ENCODE measurements around the gene PIGB. TPM values are rescaled to one million over a fixed set of nuclear protein-coding genes. Genes with fewer than 3 reads are reported as not detected.

Gene PIGB
- total RNA-seq, 4 donors from 2014 or later, result 5.1 to 14.8 (median 9.5) TPM

DNA sequence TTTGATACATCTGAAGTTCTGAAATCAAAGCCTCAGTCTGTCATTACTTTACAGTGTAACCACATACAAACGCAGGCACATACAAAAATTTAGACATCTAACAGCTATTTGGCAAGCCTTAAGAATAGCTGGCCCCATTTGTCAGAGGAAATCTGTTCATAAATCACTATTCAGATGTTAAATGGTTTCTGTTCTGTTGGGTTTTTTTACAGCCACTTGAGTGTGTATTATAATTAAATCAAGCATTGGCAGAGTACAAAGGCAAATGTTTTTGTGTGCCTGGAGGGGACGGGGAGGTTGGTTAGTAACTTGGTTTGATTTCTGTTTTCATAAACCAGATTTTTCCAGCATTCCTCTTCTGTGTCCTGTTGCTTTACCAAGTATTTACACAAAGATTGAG, 24.1 kb downstream of the PIGB start:
- H3K4me3 ChIP-seq (ENCODE audit: low read depth, poor library complexity, severe bottlenecking), result no peak overlapping the region
- intact Hi-C loops (cut with DNase I; ENCODE audit: low total_unique reads), result no loop called here
- no peak for TF ChIP-seq POLR2A (IDR thresholded peaks at IDR 0.05)
- TF ChIP-seq, protein P1, sequence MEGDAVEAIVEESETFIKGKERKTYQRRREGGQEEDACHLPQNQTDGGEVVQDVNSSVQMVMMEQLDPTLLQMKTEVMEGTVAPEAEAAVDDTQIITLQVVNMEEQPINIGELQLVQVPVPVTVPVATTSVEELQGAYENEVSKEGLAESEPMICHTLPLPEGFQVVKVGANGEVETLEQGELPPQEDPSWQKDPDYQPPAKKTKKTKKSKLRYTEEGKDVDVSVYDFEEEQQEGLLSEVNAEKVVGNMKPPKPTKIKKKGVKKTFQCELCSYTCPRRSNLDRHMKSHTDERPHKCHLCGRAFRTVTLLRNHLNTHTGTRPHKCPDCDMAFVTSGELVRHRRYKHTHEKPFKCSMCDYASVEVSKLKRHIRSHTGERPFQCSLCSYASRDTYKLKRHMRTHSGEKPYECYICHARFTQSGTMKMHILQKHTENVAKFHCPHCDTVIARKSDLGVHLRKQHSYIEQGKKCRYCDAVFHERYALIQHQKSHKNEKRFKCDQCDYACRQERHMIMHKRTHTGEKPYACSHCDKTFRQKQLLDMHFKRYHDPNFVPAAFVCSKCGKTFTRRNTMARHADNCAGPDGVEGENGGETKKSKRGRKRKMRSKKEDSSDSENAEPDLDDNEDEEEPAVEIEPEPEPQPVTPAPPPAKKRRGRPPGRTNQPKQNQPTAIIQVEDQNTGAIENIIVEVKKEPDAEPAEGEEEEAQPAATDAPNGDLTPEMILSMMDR (IDR thresholded peaks at IDR 0.05), result no peak
- 24 to 26% methylated on average over 2 of the region's 2 CpGs for WGBS, 2 donors
- no peak for DNase-seq (ENCODE audit: low spot score in 2 of 2)

DNA sequence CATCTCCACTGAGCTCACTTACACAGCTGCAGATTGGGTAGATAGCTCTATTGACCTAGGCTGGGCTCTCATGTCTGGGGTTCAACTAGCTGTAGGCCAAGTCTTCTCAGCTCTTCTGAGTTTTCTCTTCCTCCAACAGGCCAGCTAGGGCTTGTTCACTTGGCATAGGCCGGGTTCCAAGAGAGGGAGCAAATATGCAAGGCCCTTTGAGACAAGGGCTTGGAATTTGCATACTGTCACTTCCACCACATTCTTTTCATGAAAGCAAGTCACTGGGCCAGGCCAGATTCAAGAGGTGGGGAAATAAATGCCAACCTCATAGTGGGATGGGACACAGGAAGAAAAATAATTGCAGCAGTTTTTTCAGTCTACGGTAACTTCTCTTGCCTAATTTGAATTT, 25.2 kb downstream of the PIGB start:
- WGBS, 2 donors, result 52 to 55% methylated on average over 2 of the region's 2 CpGs
- intact Hi-C loops (cut with DNase I; ENCODE audit: low total_unique reads), result no loop called here
- TF ChIP-seq, protein P1 (IDR thresholded peaks at IDR 0.05), result no peak
- TF ChIP-seq POLR2A (IDR thresholded peaks at IDR 0.05), result no peak
- H3K4me3 ChIP-seq (ENCODE audit: low read depth, poor library complexity, severe bottlenecking), result no peak overlapping the region
- DNase-seq (ENCODE audit: low spot score in 2 of 2), result no peak

DNA sequence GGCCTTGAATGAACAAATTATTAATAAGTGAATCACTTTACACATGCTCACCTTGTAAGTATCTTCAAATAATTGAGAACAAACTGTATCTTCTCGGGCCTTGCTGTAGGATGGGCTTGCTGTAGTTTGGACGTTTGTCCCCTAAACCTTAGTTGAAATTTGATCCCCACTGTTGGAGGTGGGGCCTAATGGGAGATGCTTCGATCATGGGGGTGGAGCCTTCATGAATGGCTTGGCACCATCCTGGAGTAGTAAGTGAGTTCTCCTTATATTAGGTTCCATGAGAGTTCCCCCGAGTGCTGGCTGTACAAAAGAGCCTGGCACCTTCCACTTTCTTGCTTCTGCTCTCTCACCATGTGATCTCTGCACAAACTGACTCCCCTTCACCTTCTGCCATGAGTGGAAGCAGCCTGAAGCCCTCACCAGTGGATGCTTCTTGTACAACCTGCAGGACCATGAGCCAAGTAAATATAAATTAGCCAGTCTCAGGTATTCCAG, 29.3 kb downstream of the PIGB start:
- DNase-seq (ENCODE audit: low spot score in 2 of 2), result no peak
- 61 to 71% methylated on average over 4 of the region's 4 CpGs for WGBS, 2 donors
- TF ChIP-seq, protein P1 (IDR thresholded peaks at IDR 0.05), result no peak
- no peak for TF ChIP-seq POLR2A (IDR thresholded peaks at IDR 0.05)
- no peak overlapping the region for H3K4me3 ChIP-seq (ENCODE audit: low read depth, poor library complexity, severe bottlenecking)
- intact Hi-C loops (cut with DNase I; ENCODE audit: low total_unique reads), result no loop called here

DNA sequence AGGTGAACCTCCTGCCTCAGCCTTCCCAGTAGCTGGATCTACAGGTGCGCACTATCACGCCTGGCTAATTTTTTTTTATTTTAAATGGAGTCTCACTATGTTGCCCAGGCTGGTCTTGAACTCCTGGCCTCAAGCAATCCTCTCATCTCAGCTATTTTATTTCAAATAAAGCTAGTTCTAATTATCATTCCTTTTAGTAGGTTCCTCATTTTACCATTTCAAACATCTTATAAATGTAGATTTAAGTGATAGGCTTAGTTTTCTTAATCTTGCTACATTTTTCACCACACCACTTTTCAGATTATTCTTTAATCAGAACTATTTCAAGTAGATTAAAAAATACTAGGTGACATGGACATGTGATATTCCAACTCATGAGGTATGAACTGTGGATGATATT, 30.3 kb downstream of the PIGB start:
- H3K4me3 ChIP-seq (ENCODE audit: low read depth, poor library complexity, severe bottlenecking), result no peak overlapping the region
- no peak for DNase-seq (ENCODE audit: low spot score in 2 of 2)
- no peak for TF ChIP-seq POLR2A (IDR thresholded peaks at IDR 0.05)
- TF ChIP-seq, protein P1 (IDR thresholded peaks at IDR 0.05), result no peak
- 98% methylated on average over 2 of the region's 2 CpGs for WGBS, 2 donors
- intact Hi-C loops (cut with DNase I; ENCODE audit: low total_unique reads), result no loop called here

DNA sequence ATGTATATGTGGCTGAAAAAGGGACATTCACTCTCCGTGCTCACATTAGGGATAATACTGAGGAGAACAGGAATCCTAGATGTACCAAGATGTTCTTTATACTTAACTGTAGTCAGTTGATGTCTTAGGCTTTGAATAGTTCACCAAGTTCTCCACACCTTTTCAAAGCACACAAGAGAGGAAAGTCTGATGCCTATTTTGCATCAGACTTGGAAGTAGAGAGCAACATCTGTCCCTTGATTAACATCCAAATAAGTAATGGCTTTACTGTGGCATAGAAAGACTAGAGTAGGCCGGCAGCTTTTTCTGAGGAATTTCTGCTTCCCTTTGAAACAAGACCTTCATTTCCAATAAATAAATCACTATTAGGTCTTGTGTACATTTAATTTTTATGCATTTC, 34.0 kb downstream of the PIGB start:
- DNase-seq (ENCODE audit: low spot score in 2 of 2), result no peak
- intact Hi-C loops (cut with DNase I; ENCODE audit: low total_unique reads), result no loop called here
- TF ChIP-seq POLR2A (IDR thresholded peaks at IDR 0.05), result no peak
- TF ChIP-seq, protein P1 (IDR thresholded peaks at IDR 0.05), result no peak
- 83 to 89% methylated on average over 2 of the region's 2 CpGs for WGBS, 2 donors
- H3K4me3 ChIP-seq (ENCODE audit: low read depth, poor library complexity, severe bottlenecking), result no peak overlapping the region

DNA sequence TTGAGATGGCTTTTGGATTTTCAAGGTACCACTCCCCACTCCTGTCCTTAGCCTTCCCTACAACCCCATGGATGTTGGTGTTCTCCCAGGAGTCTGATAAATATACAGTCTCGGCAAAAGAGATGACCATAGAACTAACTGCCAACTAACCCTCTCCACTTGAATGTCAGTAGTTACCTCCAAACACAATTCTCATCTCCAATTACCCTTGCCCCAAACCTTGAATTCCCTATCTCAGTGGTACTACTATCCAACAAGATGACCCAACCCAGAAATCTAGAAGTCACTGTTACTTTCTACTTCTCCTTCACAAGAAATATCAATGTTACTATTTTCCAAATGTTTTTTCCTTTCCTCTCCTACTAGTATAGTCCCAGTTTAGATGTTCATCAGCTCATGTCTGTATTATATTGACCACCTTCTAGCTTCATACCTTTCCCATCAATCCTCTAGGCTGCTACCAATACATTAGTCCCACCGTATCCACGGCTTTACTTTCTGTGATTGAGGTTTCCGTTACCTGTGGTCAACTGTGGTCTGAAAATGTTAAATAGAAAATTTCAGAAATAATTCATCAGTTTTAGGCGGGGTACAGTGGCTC, 38.1 kb downstream of the PIGB start:
- no peak overlapping the region for H3K4me3 ChIP-seq (ENCODE audit: low read depth, poor library complexity, severe bottlenecking)
- no peak for DNase-seq (ENCODE audit: low spot score in 2 of 2)
- WGBS, 2 donors, result 98% methylated on average over 5 of the region's 5 CpGs
- no peak for TF ChIP-seq POLR2A (IDR thresholded peaks at IDR 0.05)
- TF ChIP-seq, protein P1 (IDR thresholded peaks at IDR 0.05), result no peak
- intact Hi-C loops (cut with DNase I; ENCODE audit: low total_unique reads), result no loop called here

Measured in lower leg skin (tissue), 4 donors.